A549 (cell line): ENCODE data around the gene TRIM71.

Experiments used
- ATOH8 ChIP-seq: fragments of 250-450 bp; sonication (Bioruptor Pico); IDR thresholded peaks from 2 replicates; pipeline ENCODE4 v1.5.0; 2020; ENCODE audit warnings: low read depth, mild to moderate bottlenecking, moderate library complexity
- CBX2 ChIP-seq: fragments of 200-600 bp; sonication (generic); IDR thresholded peaks from 2 replicates; pipeline ENCODE4 v1.6.1; 2016; ENCODE audit warnings: low read depth, mild to moderate bottlenecking, borderline replicate concordance
- CEBPB ChIP-seq, 2 experiments: fragments of >200 bp in 1 of 2; sonication (Bioruptor Twin) in 1 of 2; formaldehyde crosslinking in 1 of 2; IDR thresholded peaks; 2 replicates each; pipeline ENCODE4 v1.6.1; 2012 to 2016
- CTCF ChIP-seq: fragments of >200 bp; sonication (Bioruptor Twin); formaldehyde crosslinking; IDR thresholded peaks from 3 replicates; pipeline ENCODE4 v1.5.1; 2016
- EP300 ChIP-seq, 2 experiments: fragments of >200 bp; sonication (Bioruptor Twin); formaldehyde crosslinking; IDR thresholded peaks; 2 replicates in 1 of 2; 3 replicates in 1 of 2; pipeline ENCODE4 v1.6.1; 2016 to 2017
- MAX ChIP-seq: IDR thresholded peaks from 2 replicates; pipeline ENCODE4 v1.6.1; 2012
- MYC ChIP-seq: IDR thresholded peaks from 2 replicates; pipeline ENCODE4 v1.6.1; 2012; ENCODE audit warnings: mild to moderate bottlenecking, inconsistent platforms, low read length, improper control_type of control experiment, borderline replicate concordance
- PBX3 ChIP-seq: IDR thresholded peaks from 2 replicates; pipeline ENCODE4 v1.6.1; 2012
- PHF8 ChIP-seq: fragments of 200-600 bp; sonication (generic); IDR thresholded peaks from 2 replicates; pipeline ENCODE4 v1.6.1; 2016; ENCODE audit warnings: low read depth, mild to moderate bottlenecking, antibody characterized with exemption, moderate library complexity, borderline replicate concordance
- REST ChIP-seq: fragments of 200-600 bp; sonication (generic); IDR thresholded peaks from 2 replicates; pipeline ENCODE4 v1.6.1; 2016; ENCODE audit warnings: antibody characterized with exemption, mild to moderate bottlenecking, moderate library complexity
- SMC3 ChIP-seq: fragments of >200 bp; sonication (Bioruptor Twin); formaldehyde crosslinking; IDR thresholded peaks from 3 replicates; pipeline ENCODE4 v1.6.1; 2018; ENCODE audit warnings: inconsistent platforms
- USF2 ChIP-seq: fragments of 450-650 bp; IDR thresholded peaks from 2 replicates; pipeline ENCODE4 v1.6.1; 2014; ENCODE audit warnings: antibody characterized with exemption
- ZC3H11A ChIP-seq: fragments of 450-650 bp; IDR thresholded peaks from 2 replicates; pipeline ENCODE4 v1.6.1; 2014; ENCODE audit warnings: antibody characterized with exemption, mild to moderate bottlenecking

GRCh38 chr3:32842531-32842931 lies 24.7 kb downstream of the TRIM71 start:
- TF ChIP-seq ZC3H11A (no peak), SMC3 (no peak), CEBPB (IDR thresholded peaks at IDR 0.05) (no peak), CTCF (no peak), PHF8 (no peak), EP300 (IDR thresholded peaks at IDR 0.05) (no peak), MAX (no peak), REST (no peak), USF2 (no peak), CBX2 (no peak), MYC (no peak), ATOH8 (CRISPR knock-in tag) (no peak), PBX3 (no peak)
